22Rv1 (cell line): ENCODE results near the gene IL19.

Experiments used
- H3K27ac ChIP-seq: fragments of 450-650 bp; 2 replicates; pipeline ENCODE4 v1.5.1; 2017
- CTCF ChIP-seq: fragments of 450-650 bp; IDR thresholded peaks from 2 replicates; pipeline ENCODE4 v1.5.1; 2017; ENCODE audit warnings: mild to moderate bottlenecking
- ZFX ChIP-seq: fragments of 450-650 bp; IDR thresholded peaks from 2 replicates; pipeline ENCODE4 v1.6.1; 2017; ENCODE audit warnings: antibody characterized with exemption, borderline replicate concordance

IL19 gene

GRCh38 chr1:206742719-206743383, 27.7 kb upstream of the IL19 start:
- TF ChIP-seq CTCF = no peak
- TF ChIP-seq ZFX = no peak
- no peak overlapping the region for H3K27ac ChIP-seq

- no peak for TF ChIP-seq CTCF
- TF ChIP-seq ZFX = no peak
- no peak overlapping the region for H3K27ac ChIP-seq
Measured at GRCh38 chr1:206744683-206745082, 25.9 kb upstream of the IL19 start.

GRCh38 chr1:206745301-206745700, 25.3 kb upstream of the IL19 start:
- TF ChIP-seq ZFX (no peak), CTCF (no peak)
- H3K27ac ChIP-seq = no peak overlapping the region

GRCh38 chr1:206748348-206749030, 22.1 kb upstream of the IL19 start:
- TF ChIP-seq CTCF (no peak), ZFX (no peak)
- no peak overlapping the region for H3K27ac ChIP-seq

- no peak overlapping the region for H3K27ac ChIP-seq
Measured at GRCh38 chr1:206751891-206752290, 18.7 kb upstream of the IL19 start.

GRCh38 chr1:206752481-206752880, 18.1 kb upstream of the IL19 start:
- no peak overlapping the region for H3K27ac ChIP-seq
- TF ChIP-seq CTCF (no peak), ZFX (no peak)

More at GRCh38 chr1:206751891-206752290, 18.7 kb upstream of the IL19 start:
- TF ChIP-seq CTCF (no peak), ZFX (no peak)

GRCh38 chr1:206753141-206753540, 17.4 kb upstream of the IL19 start:
- H3K27ac ChIP-seq = no peak overlapping the region
- TF ChIP-seq ZFX = no peak
- TF ChIP-seq CTCF = no peak
